ENCODE data around the gene TMEM59L.

TMEM59L gene

DNA sequence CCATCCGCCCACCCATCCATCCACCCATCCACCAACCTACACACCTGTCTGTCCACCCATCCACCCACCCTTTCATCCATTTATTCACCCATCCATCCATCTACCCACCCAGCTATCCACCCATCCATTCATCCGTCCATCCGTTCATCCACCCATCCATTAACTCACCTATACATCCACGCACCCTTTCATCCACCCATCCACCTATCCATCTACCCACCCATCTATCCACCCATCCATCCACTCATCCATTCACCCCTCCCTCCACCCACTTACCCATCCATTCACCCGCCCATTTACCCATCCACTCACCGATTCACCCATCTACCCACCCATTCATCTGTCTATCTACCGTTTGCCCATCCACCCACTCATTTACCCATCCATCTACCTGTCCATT, 41.8 kb downstream of the TMEM59L start (continued):
- no peak for TF ChIP-seq HOXD13 (CRISPR knock-in tag; IDR thresholded peaks at IDR 0.05; ENCODE audit: borderline replicate concordance)
- TF ChIP-seq ZNF133 (tag by site-specific recombination; IDR thresholded peaks at IDR 0.05) = no peak
- TF ChIP-seq SETDB1 (IDR thresholded peaks at IDR 0.05; ENCODE audit: insufficient read length, low read length) = no peak
- TF ChIP-seq ZNF544 (tag by site-specific recombination; IDR thresholded peaks at IDR 0.05) = no peak
- TF ChIP-seq TCF7L2 (IDR thresholded peaks at IDR 0.05; ENCODE audit: borderline replicate concordance, low read depth, low read length) = no peak
- TF ChIP-seq, protein P1, sequence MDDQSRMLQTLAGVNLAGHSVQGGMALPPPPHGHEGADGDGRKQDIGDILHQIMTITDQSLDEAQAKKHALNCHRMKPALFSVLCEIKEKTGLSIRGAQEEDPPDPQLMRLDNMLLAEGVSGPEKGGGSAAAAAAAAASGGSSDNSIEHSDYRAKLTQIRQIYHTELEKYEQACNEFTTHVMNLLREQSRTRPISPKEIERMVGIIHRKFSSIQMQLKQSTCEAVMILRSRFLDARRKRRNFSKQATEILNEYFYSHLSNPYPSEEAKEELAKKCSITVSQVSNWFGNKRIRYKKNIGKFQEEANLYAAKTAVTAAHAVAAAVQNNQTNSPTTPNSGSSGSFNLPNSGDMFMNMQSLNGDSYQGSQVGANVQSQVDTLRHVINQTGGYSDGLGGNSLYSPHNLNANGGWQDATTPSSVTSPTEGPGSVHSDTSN (CRISPR knock-in tag; IDR thresholded peaks at IDR 0.05) = no peak
- TF ChIP-seq, protein P2, sequence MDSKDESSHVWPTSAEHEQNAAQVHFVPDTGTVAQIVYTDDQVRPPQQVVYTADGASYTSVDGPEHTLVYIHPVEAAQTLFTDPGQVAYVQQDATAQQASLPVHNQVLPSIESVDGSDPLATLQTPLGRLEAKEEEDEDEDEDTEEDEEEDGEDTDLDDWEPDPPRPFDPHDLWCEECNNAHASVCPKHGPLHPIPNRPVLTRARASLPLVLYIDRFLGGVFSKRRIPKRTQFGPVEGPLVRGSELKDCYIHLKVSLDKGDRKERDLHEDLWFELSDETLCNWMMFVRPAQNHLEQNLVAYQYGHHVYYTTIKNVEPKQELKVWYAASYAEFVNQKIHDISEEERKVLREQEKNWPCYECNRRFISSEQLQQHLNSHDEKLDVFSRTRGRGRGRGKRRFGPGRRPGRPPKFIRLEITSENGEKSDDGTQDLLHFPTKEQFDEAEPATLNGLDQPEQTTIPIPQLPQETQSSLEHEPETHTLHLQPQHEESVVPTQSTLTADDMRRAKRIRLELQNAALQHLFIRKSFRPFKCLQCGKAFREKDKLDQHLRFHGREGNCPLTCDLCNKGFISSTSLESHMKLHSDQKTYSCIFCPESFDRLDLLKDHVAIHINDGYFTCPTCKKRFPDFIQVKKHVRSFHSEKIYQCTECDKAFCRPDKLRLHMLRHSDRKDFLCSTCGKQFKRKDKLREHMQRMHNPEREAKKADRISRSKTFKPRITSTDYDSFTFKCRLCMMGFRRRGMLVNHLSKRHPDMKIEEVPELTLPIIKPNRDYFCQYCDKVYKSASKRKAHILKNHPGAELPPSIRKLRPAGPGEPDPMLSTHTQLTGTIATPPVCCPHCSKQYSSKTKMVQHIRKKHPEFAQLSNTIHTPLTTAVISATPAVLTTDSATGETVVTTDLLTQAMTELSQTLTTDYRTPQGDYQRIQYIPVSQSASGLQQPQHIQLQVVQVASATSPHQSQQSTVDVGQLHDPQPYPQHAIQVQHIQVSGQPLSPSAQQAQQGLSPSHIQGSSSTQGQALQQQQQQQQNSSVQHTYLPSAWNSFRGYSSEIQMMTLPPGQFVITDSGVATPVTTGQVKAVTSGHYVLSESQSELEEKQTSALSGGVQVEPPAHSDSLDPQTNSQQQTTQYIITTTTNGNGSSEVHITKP (tag by site-specific recombination; IDR thresholded peaks at IDR 0.05) = no peak
- no peak for TF ChIP-seq GLI4 (tag by site-specific recombination; IDR thresholded peaks at IDR 0.05)
- no peak for TF ChIP-seq ZNF48 (tag by site-specific recombination; IDR thresholded peaks at IDR 0.05)
- peak; percentile 87 for TF ChIP-seq KLF1 (tag by site-specific recombination; IDR thresholded peaks at IDR 0.05)
- TF ChIP-seq KLF17 (tag by site-specific recombination; IDR thresholded peaks at IDR 0.05) = no peak; the same call in 1 of the 2 replicates

- H3K4me3 ChIP-seq (ENCODE audit: low read depth, low read length) = no peak overlapping the region
- no peaks in the 10 kb centered on the region for H3K36me3 ChIP-seq (ENCODE audit: control insufficient read depth in 2 of 2, insufficient read depth in 1 of 2, low read length in 2 of 2)
- ChIA-PET POLR2A (no interaction called here), CTCF (no interaction called here)
- no peaks in the 10 kb centered on the region for H3K9me3 ChIP-seq (ENCODE audit: control insufficient read depth, insufficient read depth, low read depth, low read length)
- no peaks in the 10 kb centered on the region for H3K4me1 ChIP-seq (ENCODE audit: control insufficient read depth, insufficient read depth, low read length)
- H3K27ac ChIP-seq (ENCODE audit: extremely low read depth, low read depth, low read length) = no peak overlapping the region
- TF ChIP-seq KLF9 (tag by site-specific recombination; IDR thresholded peaks at IDR 0.05; ENCODE audit: low read depth) = no peak
- no peak for TF ChIP-seq ZNF366 (tag by site-specific recombination; conservative IDR thresholded peaks at IDR 0.05)
- no peak for TF ChIP-seq SETDB1 (IDR thresholded peaks at IDR 0.05; ENCODE audit: insufficient read length, low read length)
- no peak for TF ChIP-seq ELK4 (IDR thresholded peaks at IDR 0.05; ENCODE audit: borderline replicate concordance, low read depth, low read length)
Measured at GRCh38 chr19:18655173-18655844, 42.6 kb downstream of the TMEM59L start.

GRCh38 chr19:18656337-18657086, 43.8 kb downstream of the TMEM59L start:
- no peaks in the 10 kb centered on the region for H3K9me3 ChIP-seq (ENCODE audit: control insufficient read depth, insufficient read depth, low read depth, low read length)
- ChIA-PET CTCF (no interaction called here), POLR2A (no interaction called here)
- no peak overlapping the region for H3K27ac ChIP-seq (ENCODE audit: extremely low read depth, low read depth, low read length)
- H3K4me1 ChIP-seq (ENCODE audit: control insufficient read depth, insufficient read depth, low read length) = no peaks in the 10 kb centered on the region
- H3K36me3 ChIP-seq (ENCODE audit: control insufficient read depth in 2 of 2, insufficient read depth in 1 of 2, low read length in 2 of 2) = no peaks in the 10 kb centered on the region
- TF ChIP-seq ZBTB21 (tag by site-specific recombination; IDR thresholded peaks at IDR 0.05) (no peak), ZNF600 (tag by site-specific recombination; IDR thresholded peaks at IDR 0.05) (peak; percentile 59), GLIS1 (tag by site-specific recombination; IDR thresholded peaks at IDR 0.05) (peak; percentile 39; the same call in 1 of the 2 replicates)
- H3K4me3 ChIP-seq (ENCODE audit: low read depth, low read length) = no peak overlapping the region
